Upper lobe of left lung (tissue), 4 donors: ENCODE measurements around the gene RALGAPB.

Experiments used
- POLR2A ChIP-seq, 4 donors: fragments of 450-650 bp; IDR thresholded peaks; one replicate each; pipeline ENCODE4 v1.5.1; 2016 to 2017; ENCODE audit warnings: antibody characterized with exemption in 4 of 4, mild to moderate bottlenecking in 2 of 4
- POLR2AphosphoS5 ChIP-seq, 2 donors: sonication (generic); formaldehyde crosslinking; IDR thresholded peaks; one replicate each; pipeline ENCODE4 v1.5.1; 2017; ENCODE audit warnings: antibody characterized with exemption in 2 of 2
- TF ChIP-seq, protein P1 (sequence below), 6 experiments: fragments of 450-650 bp in 4 of 6; fragments of 200-600 bp in 2 of 6; sonication (generic) in 2 of 6; IDR thresholded peaks; one replicate each; pipeline ENCODE4 v1.5.1; 2016 to 2019; ENCODE audit warnings: antibody characterized with exemption in 6 of 6

DNA sequence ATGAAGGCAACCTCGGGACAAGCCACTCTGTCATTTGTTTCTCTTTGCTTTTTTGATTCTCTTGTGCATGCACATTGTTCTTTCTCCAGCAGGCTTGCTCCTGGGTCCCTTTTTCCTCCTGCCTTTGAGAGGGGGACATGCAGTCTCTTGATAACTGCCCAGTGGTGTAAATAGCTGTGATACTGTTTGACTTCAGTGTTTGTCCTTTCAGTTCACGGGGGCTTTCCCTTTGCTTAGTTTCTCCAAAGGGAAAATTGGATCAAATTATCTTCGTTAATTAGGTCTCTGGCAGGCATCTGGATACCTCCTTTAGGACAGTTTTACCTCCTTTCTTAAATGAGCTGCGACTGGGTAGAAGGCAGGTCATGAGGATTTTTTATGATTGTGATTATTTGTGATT is 41.5 kb downstream of the RALGAPB start:
- TF ChIP-seq, protein P1, sequence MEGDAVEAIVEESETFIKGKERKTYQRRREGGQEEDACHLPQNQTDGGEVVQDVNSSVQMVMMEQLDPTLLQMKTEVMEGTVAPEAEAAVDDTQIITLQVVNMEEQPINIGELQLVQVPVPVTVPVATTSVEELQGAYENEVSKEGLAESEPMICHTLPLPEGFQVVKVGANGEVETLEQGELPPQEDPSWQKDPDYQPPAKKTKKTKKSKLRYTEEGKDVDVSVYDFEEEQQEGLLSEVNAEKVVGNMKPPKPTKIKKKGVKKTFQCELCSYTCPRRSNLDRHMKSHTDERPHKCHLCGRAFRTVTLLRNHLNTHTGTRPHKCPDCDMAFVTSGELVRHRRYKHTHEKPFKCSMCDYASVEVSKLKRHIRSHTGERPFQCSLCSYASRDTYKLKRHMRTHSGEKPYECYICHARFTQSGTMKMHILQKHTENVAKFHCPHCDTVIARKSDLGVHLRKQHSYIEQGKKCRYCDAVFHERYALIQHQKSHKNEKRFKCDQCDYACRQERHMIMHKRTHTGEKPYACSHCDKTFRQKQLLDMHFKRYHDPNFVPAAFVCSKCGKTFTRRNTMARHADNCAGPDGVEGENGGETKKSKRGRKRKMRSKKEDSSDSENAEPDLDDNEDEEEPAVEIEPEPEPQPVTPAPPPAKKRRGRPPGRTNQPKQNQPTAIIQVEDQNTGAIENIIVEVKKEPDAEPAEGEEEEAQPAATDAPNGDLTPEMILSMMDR (IDR thresholded peaks at IDR 0.05), result no peak
- no peak for TF ChIP-seq POLR2A (IDR thresholded peaks at IDR 0.05)
- no peak for TF ChIP-seq POLR2AphosphoS5 (IDR thresholded peaks at IDR 0.05)
